ENCODE results near the gene ZNF189.
A peak's percentile ranks its signal among the peaks of the same experiment; 100 is the strongest.

Gene ZNF189

GRCh38 chr9:101398068-101398929, at the start of gene ZNF189, which contains the start of gene MRPL50:
Gene ZNF189, plus strand, starts transcription at chr9:101398851. Its CDS starts 306 bp downstream, at chr9:101399157.
Gene MRPL50, minus strand, starts transcription at chr9:101398618. Its CDS starts 26 bp downstream, at chr9:101398592.
- H4K20me1 ChIP-seq, result no peaks in the 10 kb centered on the region
- TF ChIP-seq Cebpa-rat (IDR thresholded peaks at IDR 0.05), result no peak
- peak within 1 kb of the TSS; percentile 92 for H3K27ac ChIP-seq
- H3K27me3 ChIP-seq, result no peaks in the 10 kb centered on the region
- H3K9me3 ChIP-seq, result peaks cover 51% of the 10 kb centered on the region
- H3K4me1 ChIP-seq, result peaks cover 34% of the 10 kb centered on the region
- H3K9ac ChIP-seq, result peak within 1 kb of the TSS; percentile 95
- peak within 1 kb of the TSS; percentile 88 for H3K4me3 ChIP-seq
- H3K36me3 ChIP-seq, result peaks cover 66% of the 10 kb centered on the region
- peak within 1 kb of the TSS; percentile 87 for H3K4me2 ChIP-seq

GRCh38 chr9:101350285-101350684, 48.4 kb upstream of the ZNF189 start:
- H3K4me2 ChIP-seq, result no peak overlapping the region
- H3K9me3 ChIP-seq, result no peaks in the 10 kb centered on the region
- no peak overlapping the region for H3K4me3 ChIP-seq
- no peak for TF ChIP-seq Cebpa-rat (IDR thresholded peaks at IDR 0.05)
- H4K20me1 ChIP-seq, result no peaks in the 10 kb centered on the region
- no peaks in the 10 kb centered on the region for H3K36me3 ChIP-seq
- H3K27me3 ChIP-seq, result no peaks in the 10 kb centered on the region
- H3K4me1 ChIP-seq, result no peaks in the 10 kb centered on the region
- no peak overlapping the region for H3K27ac ChIP-seq
- H3K9ac ChIP-seq, result no peak overlapping the region

GRCh38 chr9:101352892-101353463, 45.7 kb upstream of the ZNF189 start:
- H3K4me1 ChIP-seq, result no peaks in the 10 kb centered on the region
- H4K20me1 ChIP-seq, result no peaks in the 10 kb centered on the region
- no peak overlapping the region for H3K4me3 ChIP-seq
- H3K9me3 ChIP-seq, result no peaks in the 10 kb centered on the region
- no peaks in the 10 kb centered on the region for H3K36me3 ChIP-seq
- no peak for TF ChIP-seq Cebpa-rat (IDR thresholded peaks at IDR 0.05)
- H3K4me2 ChIP-seq, result no peak overlapping the region
- H3K27ac ChIP-seq, result no peak overlapping the region
- no peaks in the 10 kb centered on the region for H3K27me3 ChIP-seq
- no peak overlapping the region for H3K9ac ChIP-seq

- Histone ChIP-seq H3K4me3 (no peak overlapping the region), H3K27me3 (no peaks in the 10 kb centered on the region), H3K27ac (no peak overlapping the region), H4K20me1 (no peaks in the 10 kb centered on the region), H3K36me3 (no peaks in the 10 kb centered on the region), H3K4me1 (no peaks in the 10 kb centered on the region), H3K4me2 (no peak overlapping the region), H3K9me3 (no peaks in the 10 kb centered on the region), H3K9ac (no peak overlapping the region)
- no peak for TF ChIP-seq Cebpa-rat (IDR thresholded peaks at IDR 0.05)
Observed at GRCh38 chr9:101353683-101354082, 45.0 kb upstream of the ZNF189 start.

- H3K27ac ChIP-seq, result no peak overlapping the region
- no peaks in the 10 kb centered on the region for H4K20me1 ChIP-seq
- no peaks in the 10 kb centered on the region for H3K27me3 ChIP-seq
- TF ChIP-seq Cebpa-rat (IDR thresholded peaks at IDR 0.05), result no peak
- H3K9ac ChIP-seq, result no peak overlapping the region
- H3K9me3 ChIP-seq, result no peaks in the 10 kb centered on the region
- H3K4me3 ChIP-seq, result no peak overlapping the region
- no peaks in the 10 kb centered on the region for H3K36me3 ChIP-seq
- H3K4me2 ChIP-seq, result no peak overlapping the region
- H3K4me1 ChIP-seq, result no peaks in the 10 kb centered on the region
Observed at GRCh38 chr9:101354143-101354764, 44.4 kb upstream of the ZNF189 start.

- Histone ChIP-seq H3K27me3 (no peaks in the 10 kb centered on the region), H3K9ac (no peak overlapping the region), H3K4me2 (no peak overlapping the region), H3K9me3 (no peaks in the 10 kb centered on the region), H3K4me3 (no peak overlapping the region), H3K4me1 (no peaks in the 10 kb centered on the region), H3K27ac (no peak overlapping the region), H4K20me1 (no peaks in the 10 kb centered on the region), H3K36me3 (no peaks in the 10 kb centered on the region)
- TF ChIP-seq Cebpa-rat (IDR thresholded peaks at IDR 0.05), result no peak
Observed at GRCh38 chr9:101354765-101355708, 43.6 kb upstream of the ZNF189 start.

GRCh38 chr9:101356619-101357018, 42.0 kb upstream of the ZNF189 start:
- TF ChIP-seq Cebpa-rat (IDR thresholded peaks at IDR 0.05), result no peak
- no peak overlapping the region for H3K9ac ChIP-seq
- H3K27ac ChIP-seq, result no peak overlapping the region
- no peaks in the 10 kb centered on the region for H3K36me3 ChIP-seq
- H3K4me1 ChIP-seq, result no peaks in the 10 kb centered on the region
- H3K4me2 ChIP-seq, result no peak overlapping the region
- no peaks in the 10 kb centered on the region for H3K27me3 ChIP-seq
- H4K20me1 ChIP-seq, result no peaks in the 10 kb centered on the region
- H3K4me3 ChIP-seq, result no peak overlapping the region
- no peaks in the 10 kb centered on the region for H3K9me3 ChIP-seq

GRCh38 chr9:101359679-101360078, 39.0 kb upstream of the ZNF189 start:
- H4K20me1 ChIP-seq, result no peaks in the 10 kb centered on the region
- no peaks in the 10 kb centered on the region for H3K9me3 ChIP-seq
- H3K36me3 ChIP-seq, result no peaks in the 10 kb centered on the region
- H3K4me1 ChIP-seq, result no peaks in the 10 kb centered on the region
- TF ChIP-seq Cebpa-rat (IDR thresholded peaks at IDR 0.05), result no peak
- no peak overlapping the region for H3K9ac ChIP-seq
- H3K27me3 ChIP-seq, result no peaks in the 10 kb centered on the region
- no peak overlapping the region for H3K4me3 ChIP-seq
- no peak overlapping the region for H3K27ac ChIP-seq
- no peak overlapping the region for H3K4me2 ChIP-seq

- no peak for TF ChIP-seq Cebpa-rat (IDR thresholded peaks at IDR 0.05)
- Histone ChIP-seq H3K4me2 (no peak overlapping the region), H3K27ac (no peak overlapping the region), H3K4me3 (no peak overlapping the region), H3K4me1 (no peaks in the 10 kb centered on the region), H4K20me1 (no peaks in the 10 kb centered on the region), H3K27me3 (no peaks in the 10 kb centered on the region), H3K9ac (no peak overlapping the region), H3K36me3 (no peaks in the 10 kb centered on the region), H3K9me3 (no peaks in the 10 kb centered on the region)
Observed at GRCh38 chr9:101360647-101361046, 38.0 kb upstream of the ZNF189 start.
